Erythroblast (primary cell): Measurements from ENCODE around the gene MBNL2.

ENCODE experiments used
- GATA1 ChIP-seq: IDR thresholded peaks from 2 replicates; pipeline ENCODE4 v1.6.1; 2011; ENCODE audit warnings: low read depth, mild to moderate bottlenecking, control low read depth, low read length, moderate library complexity
- POLR2A ChIP-seq: IDR thresholded peaks from 2 replicates; pipeline ENCODE4 v1.6.1; 2011; ENCODE audit warnings: mild to moderate bottlenecking, low read length

- TF ChIP-seq POLR2A (no peak), GATA1 (no peak)
These were observed 47.5 kb upstream of the MBNL2 start for GRCh38 chr13:97174638-97175037.
